Measurements from ENCODE around the gene NSD2.

- TF ChIP-seq, protein P1, sequence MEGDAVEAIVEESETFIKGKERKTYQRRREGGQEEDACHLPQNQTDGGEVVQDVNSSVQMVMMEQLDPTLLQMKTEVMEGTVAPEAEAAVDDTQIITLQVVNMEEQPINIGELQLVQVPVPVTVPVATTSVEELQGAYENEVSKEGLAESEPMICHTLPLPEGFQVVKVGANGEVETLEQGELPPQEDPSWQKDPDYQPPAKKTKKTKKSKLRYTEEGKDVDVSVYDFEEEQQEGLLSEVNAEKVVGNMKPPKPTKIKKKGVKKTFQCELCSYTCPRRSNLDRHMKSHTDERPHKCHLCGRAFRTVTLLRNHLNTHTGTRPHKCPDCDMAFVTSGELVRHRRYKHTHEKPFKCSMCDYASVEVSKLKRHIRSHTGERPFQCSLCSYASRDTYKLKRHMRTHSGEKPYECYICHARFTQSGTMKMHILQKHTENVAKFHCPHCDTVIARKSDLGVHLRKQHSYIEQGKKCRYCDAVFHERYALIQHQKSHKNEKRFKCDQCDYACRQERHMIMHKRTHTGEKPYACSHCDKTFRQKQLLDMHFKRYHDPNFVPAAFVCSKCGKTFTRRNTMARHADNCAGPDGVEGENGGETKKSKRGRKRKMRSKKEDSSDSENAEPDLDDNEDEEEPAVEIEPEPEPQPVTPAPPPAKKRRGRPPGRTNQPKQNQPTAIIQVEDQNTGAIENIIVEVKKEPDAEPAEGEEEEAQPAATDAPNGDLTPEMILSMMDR (IDR thresholded peaks at IDR 0.05; ENCODE audit: insufficient read depth, low read length): no peak
- no peak for TF ChIP-seq REST (IDR thresholded peaks at IDR 0.05; ENCODE audit: insufficient replicate concordance, low read depth)
Measured at GRCh38 chr4:1904042-1904441, 32.8 kb downstream of the NSD2 start.
